ENCODE measurements around the gene TMSB4X. TPM values are rescaled to one million over a fixed set of nuclear protein-coding genes. Genes with fewer than 3 reads are reported as not detected.

Gene TMSB4X
- total and polyA plus RNA-seq, 2 of the 13 experiments (the other 11 are each of a cell fraction or from before 2014, with no cell fraction given): 10.5 to 29.6 TPM

- FAIRE-seq (no peak), DNase-seq (ENCODE audit: low spot score) (no peak), ATAC-seq (no peak)
- no peaks in the 10 kb centered on the region for H3K4me1 ChIP-seq (ENCODE audit: insufficient read depth, low read length)
- ChIA-PET CTCF (ENCODE audit: low intra/inter-chr PET ratio, low total read pairs) (no interaction called here), POLR2A (no interaction called here)
- no peaks in the 10 kb centered on the region for H4K20me1 ChIP-seq (ENCODE audit: insufficient read depth, low read length)
- no peaks in the 10 kb centered on the region for H3K79me2 ChIP-seq (ENCODE audit: insufficient read depth, low read length)
- H3K9ac ChIP-seq (ENCODE audit: insufficient read depth, low read depth, low read length): no peak overlapping the region
- no peak overlapping the region for H3K4me3 ChIP-seq (replicated peaks in 1 of 3; ENCODE audit: insufficient read depth in 1 of 3, low read depth in 2 of 3, low read length in 3 of 3)
- H3K27ac ChIP-seq (ENCODE audit: extremely low read length, insufficient read depth, low read length): no peak overlapping the region
- TF ChIP-seq PLRG1 (conservative IDR thresholded peaks at IDR 0.05): no peak
- TF ChIP-seq SOX13 (IDR thresholded peaks at IDR 0.05): no peak
- 0 out of 4 replicates have a peak, but pooled peaks of 1 of the 2 experiments have one; percentile 50 for TF ChIP-seq SOX13 (CRISPR knock-in tag; conservative IDR thresholded peaks at IDR 0.05 in 1 of 2, IDR thresholded peaks at IDR 0.05 in 1 of 2)
- no TSS peak for BruUV-seq (replicated peaks)
- H3K4me2 ChIP-seq (ENCODE audit: low read depth, low read length): no peak overlapping the region
- WGBS (ENCODE audit: low lambda C conversion rate): 0% methylated on average over 5 of the region's 5 CpGs
- no peaks in the 10 kb centered on the region for H3K36me3 ChIP-seq (replicated peaks in 1 of 2; ENCODE audit: control insufficient read depth in 1 of 2, insufficient read depth in 2 of 2, low read length in 2 of 2)
- H3K27me3 ChIP-seq (ENCODE audit: control insufficient read depth in 1 of 2, insufficient read depth in 2 of 2, low read length in 2 of 2): no peaks in the 10 kb centered on the region
- in situ Hi-C loops (cut with HindIII; ENCODE audit: extremely low pct_ligation_motif_present, low pct_unique_long_range_greater_than_20kb) (no loop called here), intact Hi-C loops (cut with micrococcal nuclease; ENCODE audit: unreplicated experiment) (no loop called here)
- no peak overlapping the region for H2AFZ ChIP-seq (ENCODE audit: low read length)
- no peaks in the 10 kb centered on the region for H3K9me3 ChIP-seq (ENCODE audit: low read length)
Measured at GRCh38 chrX:12997906-12998687, 23.2 kb downstream of the TMSB4X start.

DNA sequence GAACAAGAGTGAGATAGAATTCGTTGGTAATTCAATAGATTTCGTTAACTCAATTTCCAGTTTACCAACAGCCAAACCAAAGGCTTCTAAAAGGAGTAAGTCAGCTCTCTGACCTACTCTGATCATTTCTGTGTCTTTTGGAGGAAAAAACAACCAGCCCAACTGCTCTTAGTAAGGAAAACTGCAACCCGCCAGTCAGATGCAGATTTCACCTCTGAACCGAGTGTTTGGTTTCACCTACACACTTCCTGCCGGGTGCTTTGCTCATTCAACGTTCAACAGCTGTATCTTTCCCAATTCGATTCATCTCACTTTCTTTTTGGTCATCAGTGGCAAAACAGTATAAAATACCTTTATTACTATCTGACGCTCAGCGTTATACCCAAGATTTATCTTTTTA is 24.5 kb downstream of the TMSB4X start:
- in situ Hi-C loops (cut with HindIII; ENCODE audit: extremely low pct_ligation_motif_present, low pct_unique_long_range_greater_than_20kb) (no loop called here), intact Hi-C loops (cut with micrococcal nuclease; ENCODE audit: unreplicated experiment) (no loop called here)
- H3K4me2 ChIP-seq (ENCODE audit: low read depth, low read length): no peak overlapping the region
- BruUV-seq (replicated peaks): no TSS peak
- no peaks in the 10 kb centered on the region for H3K4me1 ChIP-seq (ENCODE audit: insufficient read depth, low read length)
- no peaks in the 10 kb centered on the region for H3K79me2 ChIP-seq (ENCODE audit: insufficient read depth, low read length)
- FAIRE-seq (no peak), ATAC-seq (no peak), DNase-seq (ENCODE audit: low spot score) (no peak)
- ChIA-PET CTCF (ENCODE audit: low intra/inter-chr PET ratio, low total read pairs) (no interaction called here), POLR2A (no interaction called here)
- no peaks in the 10 kb centered on the region for H3K9me3 ChIP-seq (ENCODE audit: low read length)
- no peaks in the 10 kb centered on the region for H3K27me3 ChIP-seq (ENCODE audit: control insufficient read depth in 1 of 2, insufficient read depth in 2 of 2, low read length in 2 of 2)
- no peak overlapping the region for H2AFZ ChIP-seq (ENCODE audit: low read length)
- no peak overlapping the region for H3K9ac ChIP-seq (ENCODE audit: insufficient read depth, low read depth, low read length)
- no peaks in the 10 kb centered on the region for H3K36me3 ChIP-seq (replicated peaks in 1 of 2; ENCODE audit: control insufficient read depth in 1 of 2, insufficient read depth in 2 of 2, low read length in 2 of 2)
- 24% methylated on average over 9 of the region's 9 CpGs for WGBS (ENCODE audit: low lambda C conversion rate)
- no peak overlapping the region for H3K4me3 ChIP-seq (replicated peaks in 1 of 3; ENCODE audit: insufficient read depth in 1 of 3, low read depth in 2 of 3, low read length in 3 of 3)
- no peaks in the 10 kb centered on the region for H4K20me1 ChIP-seq (ENCODE audit: insufficient read depth, low read length)
- no peak overlapping the region for H3K27ac ChIP-seq (ENCODE audit: extremely low read length, insufficient read depth, low read length)
- TF ChIP-seq, protein P1, sequence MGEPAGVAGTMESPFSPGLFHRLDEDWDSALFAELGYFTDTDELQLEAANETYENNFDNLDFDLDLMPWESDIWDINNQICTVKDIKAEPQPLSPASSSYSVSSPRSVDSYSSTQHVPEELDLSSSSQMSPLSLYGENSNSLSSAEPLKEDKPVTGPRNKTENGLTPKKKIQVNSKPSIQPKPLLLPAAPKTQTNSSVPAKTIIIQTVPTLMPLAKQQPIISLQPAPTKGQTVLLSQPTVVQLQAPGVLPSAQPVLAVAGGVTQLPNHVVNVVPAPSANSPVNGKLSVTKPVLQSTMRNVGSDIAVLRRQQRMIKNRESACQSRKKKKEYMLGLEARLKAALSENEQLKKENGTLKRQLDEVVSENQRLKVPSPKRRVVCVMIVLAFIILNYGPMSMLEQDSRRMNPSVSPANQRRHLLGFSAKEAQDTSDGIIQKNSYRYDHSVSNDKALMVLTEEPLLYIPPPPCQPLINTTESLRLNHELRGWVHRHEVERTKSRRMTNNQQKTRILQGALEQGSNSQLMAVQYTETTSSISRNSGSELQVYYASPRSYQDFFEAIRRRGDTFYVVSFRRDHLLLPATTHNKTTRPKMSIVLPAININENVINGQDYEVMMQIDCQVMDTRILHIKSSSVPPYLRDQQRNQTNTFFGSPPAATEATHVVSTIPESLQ (CRISPR knock-in tag; conservative IDR thresholded peaks at IDR 0.05): no peak
- TF ChIP-seq ZNF567 (CRISPR knock-in tag; IDR thresholded peaks at IDR 0.05; ENCODE audit: borderline replicate concordance): no peak
- no peak for TF ChIP-seq SIN3B (IDR thresholded peaks at IDR 0.05; ENCODE audit: low read length)
- TF ChIP-seq JUNB (CRISPR knock-in tag; IDR thresholded peaks at IDR 0.05; ENCODE audit: borderline replicate concordance): no peak
- no peak for TF ChIP-seq HOMEZ (CRISPR knock-in tag; IDR thresholded peaks at IDR 0.05; ENCODE audit: low read depth)
- no peak for TF ChIP-seq SYNCRIP (IDR thresholded peaks at IDR 0.05; ENCODE audit: insufficient read depth, low read depth, low read length)
- no peak for TF ChIP-seq ZNF225 (CRISPR knock-in tag; IDR thresholded peaks at IDR 0.05)
